ENCODE data around the gene SLC6A6. TPM values are rescaled to one million over a fixed set of nuclear protein-coding genes. Genes with fewer than 3 reads are reported as not detected.

The SLC6A6 gene
- total RNA-seq, 3 donors from 2014 or later, result 4.4 to 11.2 (median 10.5) TPM

- intact Hi-C loops (cut with DNase I, micrococcal nuclease), result no loop called here
- Histone ChIP-seq H3K36me3 (ENCODE audit: low read depth) (no peaks in the 10 kb centered on the region), H3K4me3 (no peak overlapping the region), H3K4me1 (ENCODE audit: low read depth) (no peaks in the 10 kb centered on the region), H3K9me3 (no peaks in the 10 kb centered on the region)
- ATAC-seq (no peak), DNase-seq (peak in 1 of 3 donors; percentile 4)
- no peak for TF ChIP-seq CTCF (IDR thresholded peaks at IDR 0.05)
Observed at GRCh38 chr3:14484741-14485140, 82.3 kb downstream of the SLC6A6 start.

GRCh38 chr3:14485981-14486380 lies 83.6 kb downstream of the SLC6A6 start:
- no peaks in the 10 kb centered on the region for H3K36me3 ChIP-seq (ENCODE audit: low read depth)
- intact Hi-C loops (cut with DNase I, micrococcal nuclease), result no loop called here

GRCh38 chr3:14486460-14486859 lies 84.1 kb downstream of the SLC6A6 start:
- TF ChIP-seq CTCF (IDR thresholded peaks at IDR 0.05), result no peak
- H3K9me3 ChIP-seq, result no peaks in the 10 kb centered on the region
- no peaks in the 10 kb centered on the region for H3K4me1 ChIP-seq (ENCODE audit: low read depth)
- intact Hi-C loops (cut with DNase I, micrococcal nuclease), result no loop called here
- ATAC-seq, result no peak
- no peak overlapping the region for H3K4me3 ChIP-seq
- no peaks in the 10 kb centered on the region for H3K36me3 ChIP-seq (ENCODE audit: low read depth)
- DNase-seq, result peak in 1 of 3 donors; percentile 9

More at GRCh38 chr3:14485981-14486380, 83.6 kb downstream of the SLC6A6 start:
- no peaks in the 10 kb centered on the region for H3K4me1 ChIP-seq (ENCODE audit: low read depth)
- no peak for ATAC-seq
- no peaks in the 10 kb centered on the region for H3K9me3 ChIP-seq
- peak in 1 of 3 donors; percentile 13 for DNase-seq
- TF ChIP-seq CTCF (IDR thresholded peaks at IDR 0.05), result no peak
- H3K4me3 ChIP-seq, result no peak overlapping the region

GRCh38 chr3:14487086-14487485 lies 84.7 kb downstream of the SLC6A6 start:
- Histone ChIP-seq H3K4me1 (ENCODE audit: low read depth) (no peaks in the 10 kb centered on the region), H3K36me3 (ENCODE audit: low read depth) (no peaks in the 10 kb centered on the region), H3K9me3 (no peaks in the 10 kb centered on the region), H3K4me3 (no peak overlapping the region)
- ATAC-seq, result no peak
- DNase-seq, result peak in 1 of 3 donors; percentile 5
- intact Hi-C loops (cut with DNase I, micrococcal nuclease), result no loop called here
- TF ChIP-seq CTCF (IDR thresholded peaks at IDR 0.05), result no peak

GRCh38 chr3:14487821-14488220 lies 85.4 kb downstream of the SLC6A6 start:
- no peaks in the 10 kb centered on the region for H3K4me1 ChIP-seq (ENCODE audit: low read depth)
- H3K4me3 ChIP-seq, result no peak overlapping the region
- no peak for TF ChIP-seq CTCF (IDR thresholded peaks at IDR 0.05)
- DNase-seq (peak in 1 of 3 donors; percentile 8), ATAC-seq (no peak)
- H3K36me3 ChIP-seq (ENCODE audit: low read depth), result no peaks in the 10 kb centered on the region
- no peaks in the 10 kb centered on the region for H3K9me3 ChIP-seq
- intact Hi-C loops (cut with DNase I, micrococcal nuclease), result no loop called here
